ENCODE data around the gene COL5A1.

Gene COL5A1

DNA sequence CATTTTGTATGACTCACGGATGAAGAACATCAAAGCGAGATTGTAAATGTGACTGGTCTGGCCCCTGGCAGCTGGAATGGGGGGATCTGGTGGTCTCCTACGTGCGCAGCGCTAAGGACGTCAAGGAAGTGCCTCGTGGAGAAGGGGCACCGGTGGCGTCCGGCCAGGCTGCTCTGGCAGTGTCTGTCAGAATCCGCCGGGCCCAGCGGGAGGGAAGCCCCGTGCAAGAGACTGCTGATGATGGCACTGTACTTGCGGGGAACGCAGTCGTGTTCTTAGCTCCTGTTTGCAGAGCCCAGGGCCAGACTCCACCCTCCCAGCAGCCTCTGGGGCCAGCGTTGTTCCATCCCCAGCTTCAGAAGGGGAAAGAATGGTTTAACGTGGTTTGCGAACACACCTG, 75.5 kb downstream of the COL5A1 start:
- no peak overlapping the region for H3K4me3 ChIP-seq
- no peak overlapping the region for H3K27ac ChIP-seq

DNA sequence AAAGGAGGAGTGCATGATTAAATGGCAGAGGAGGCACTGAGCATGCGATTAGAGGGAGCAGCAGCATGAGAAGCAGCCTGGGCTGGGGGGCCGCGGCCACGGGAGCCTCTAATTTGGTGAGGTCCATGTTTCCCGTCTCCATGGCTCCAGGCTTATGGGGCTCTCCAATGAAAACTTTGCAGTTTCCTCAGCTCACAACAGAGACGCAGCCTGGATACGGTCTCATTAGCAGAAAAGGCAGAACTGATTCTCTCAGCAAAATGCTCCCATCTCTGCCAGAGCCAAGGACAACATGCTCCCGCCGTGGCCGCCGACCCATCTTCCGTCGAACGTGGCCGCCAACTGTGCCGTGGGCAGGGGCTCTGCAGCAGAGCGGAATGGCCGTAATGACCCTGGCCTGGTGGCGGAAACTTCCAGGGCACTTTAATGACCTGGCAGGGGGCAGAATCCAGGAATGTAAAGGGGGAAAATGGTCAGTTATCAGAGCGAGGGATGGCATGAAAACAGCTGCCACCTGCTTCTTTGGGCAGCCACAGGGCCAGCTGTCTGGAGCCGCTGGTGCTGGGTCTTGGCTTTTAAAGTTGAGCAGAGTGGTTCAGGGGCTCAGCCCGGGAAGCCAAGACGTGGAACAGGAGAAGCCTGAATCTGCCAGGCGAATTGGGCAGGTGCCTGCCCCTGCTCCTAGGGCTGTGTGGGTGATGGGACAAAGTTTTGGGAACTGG, 76.5 kb downstream of the COL5A1 start:
- H3K27ac ChIP-seq: no peak overlapping the region
- H3K4me3 ChIP-seq: no peak overlapping the region

DNA sequence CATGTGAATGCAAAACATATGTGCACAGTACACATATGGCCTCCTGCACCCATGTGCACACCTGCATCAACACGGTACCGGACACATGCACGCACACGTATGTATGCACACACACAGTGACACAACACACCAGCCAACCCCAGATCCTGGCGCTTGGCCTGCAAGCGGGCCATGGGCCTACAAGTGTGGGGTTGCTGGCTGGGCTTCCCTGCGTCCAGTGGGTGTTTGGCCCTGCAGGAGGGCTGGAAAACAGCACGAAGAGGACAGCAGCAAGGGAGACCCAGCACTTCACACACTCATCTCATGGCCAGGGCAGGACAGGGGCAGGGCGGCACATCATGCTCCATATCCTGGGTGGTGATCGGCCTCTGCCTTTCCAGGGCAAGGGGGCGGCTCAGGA, 77.7 kb downstream of the COL5A1 start:
- Histone ChIP-seq H3K27ac (no peak overlapping the region), H3K4me3 (no peak overlapping the region)

DNA sequence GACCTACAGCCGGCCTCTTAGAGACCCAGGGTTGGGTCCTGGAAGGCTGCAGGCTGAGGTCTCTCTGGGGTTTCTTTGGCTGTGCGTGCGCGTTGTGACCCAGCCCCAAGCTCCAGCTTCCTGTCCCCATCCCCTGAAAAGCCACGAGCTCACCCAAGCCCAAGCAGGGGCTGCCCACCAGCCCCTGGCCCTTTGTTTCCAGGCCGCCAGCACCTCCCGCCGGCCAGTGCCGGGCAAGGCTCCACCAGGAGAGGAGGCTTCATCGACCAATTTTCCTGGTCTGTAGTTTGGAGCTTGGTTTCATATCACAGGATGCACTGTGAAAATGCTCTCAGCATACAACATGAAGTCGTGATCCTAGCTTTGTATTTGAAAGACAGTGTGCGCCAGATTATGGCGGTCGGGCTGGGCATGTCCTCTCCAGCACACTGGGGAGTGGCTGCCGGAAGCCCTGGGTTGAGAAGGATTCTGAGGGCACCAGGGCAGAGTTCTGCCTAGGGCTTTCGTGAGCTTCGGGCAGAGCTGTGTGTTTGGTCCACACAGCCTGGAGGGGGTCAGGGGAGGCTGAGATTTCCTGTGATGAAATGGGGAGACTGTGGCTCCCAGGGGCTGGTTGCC, 78.6 kb downstream of the COL5A1 start:
- Histone ChIP-seq H3K4me3 (no peak overlapping the region), H3K27ac (peak overlapping the region in 1 of 21 experiments; percentile 17)

DNA sequence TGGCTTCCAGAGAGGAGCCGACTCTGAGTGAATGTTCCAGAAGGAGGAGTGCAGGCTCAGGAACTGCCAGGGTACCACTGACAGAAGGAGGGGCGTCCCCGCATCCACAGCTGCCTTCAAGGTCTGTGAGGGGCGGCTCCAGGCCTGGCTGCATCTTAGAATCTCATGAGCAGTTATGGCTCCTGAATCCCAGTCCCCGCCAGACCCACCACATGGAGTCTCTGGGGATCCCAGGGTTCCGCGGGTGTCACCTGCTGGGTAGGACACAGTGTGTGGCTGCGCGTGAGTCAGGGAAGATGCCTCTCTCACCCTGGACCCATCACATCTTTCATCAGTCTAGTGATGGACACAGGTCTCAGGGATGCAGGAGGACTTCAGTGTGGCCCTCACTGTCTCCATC, 79.2 kb downstream of the COL5A1 start:
- Histone ChIP-seq H3K27ac (no peak overlapping the region), H3K4me3 (no peak overlapping the region)

DNA sequence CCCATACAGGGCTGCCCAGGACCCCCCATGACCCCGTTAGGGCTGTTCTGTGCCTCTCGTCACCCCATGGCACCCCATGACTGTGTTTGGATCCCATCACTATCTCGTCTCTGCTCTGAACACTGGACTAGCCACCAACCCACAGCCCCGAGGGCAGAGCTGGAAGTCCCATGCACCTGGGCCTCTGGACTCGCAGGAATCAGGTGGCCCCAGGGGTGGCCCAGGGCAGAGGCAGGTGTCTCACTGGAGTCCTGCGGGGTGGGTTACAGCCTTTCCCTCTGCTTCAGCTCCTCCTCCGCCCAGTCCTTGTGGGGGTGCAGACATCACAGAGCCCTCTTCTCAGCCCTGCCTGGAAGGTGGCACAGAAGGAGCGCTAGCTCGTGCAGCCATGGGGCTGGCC, 79.7 kb downstream of the COL5A1 start:
- H3K4me3 ChIP-seq: no peak overlapping the region
- no peak overlapping the region for H3K27ac ChIP-seq

DNA sequence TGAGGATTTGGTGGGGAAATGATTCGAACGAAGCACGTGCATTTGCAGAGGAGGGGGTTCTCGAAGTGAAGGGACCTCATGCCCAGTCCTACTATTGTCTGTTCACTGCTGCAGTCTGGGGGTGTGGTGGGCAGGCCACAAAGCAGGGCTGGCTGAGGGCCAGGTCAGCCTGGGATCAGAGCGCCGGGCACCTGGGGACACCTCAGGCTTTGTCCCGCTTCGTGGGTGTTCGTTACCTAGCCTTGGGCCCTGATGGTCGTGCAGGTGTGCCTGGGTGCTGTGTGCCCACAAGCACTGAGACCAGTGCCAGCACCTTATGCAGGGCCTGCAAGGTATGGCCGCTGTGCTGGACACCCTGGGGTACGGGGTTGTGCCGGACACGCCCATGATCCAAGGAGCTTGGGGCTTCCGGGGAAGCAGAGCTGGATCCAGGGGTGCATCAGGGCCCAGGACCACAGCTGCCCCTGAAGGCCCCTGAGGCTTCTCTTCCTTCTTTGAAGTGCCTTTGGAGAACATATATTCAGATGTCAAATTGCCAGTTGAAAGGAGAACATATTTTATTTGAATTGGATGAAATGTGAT, 80.6 kb downstream of the COL5A1 start:
- Histone ChIP-seq H3K4me3 (no peak overlapping the region), H3K27ac (no peak overlapping the region)

DNA sequence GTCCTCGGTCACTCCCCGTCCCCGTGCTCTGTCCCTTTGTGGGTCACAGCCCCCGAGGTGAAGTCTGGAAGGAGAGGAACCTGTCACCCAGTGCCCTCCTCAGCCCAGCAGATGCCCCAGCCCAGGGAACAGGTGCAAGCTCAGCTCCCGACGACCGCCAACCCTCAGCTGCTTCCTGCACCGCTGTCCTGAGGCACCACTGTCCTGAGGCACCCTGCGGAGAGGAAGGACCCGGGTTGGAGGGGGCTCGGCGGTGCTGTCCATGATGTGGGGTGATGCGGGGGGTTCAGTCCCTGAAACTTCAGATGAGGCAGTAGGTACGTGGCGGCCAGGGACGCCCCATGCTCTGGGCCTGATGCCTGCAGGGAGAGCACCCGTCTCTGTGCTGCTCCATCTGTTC, 81.4 kb downstream of the COL5A1 start:
- no peak overlapping the region for H3K27ac ChIP-seq
- H3K4me3 ChIP-seq: no peak overlapping the region

DNA sequence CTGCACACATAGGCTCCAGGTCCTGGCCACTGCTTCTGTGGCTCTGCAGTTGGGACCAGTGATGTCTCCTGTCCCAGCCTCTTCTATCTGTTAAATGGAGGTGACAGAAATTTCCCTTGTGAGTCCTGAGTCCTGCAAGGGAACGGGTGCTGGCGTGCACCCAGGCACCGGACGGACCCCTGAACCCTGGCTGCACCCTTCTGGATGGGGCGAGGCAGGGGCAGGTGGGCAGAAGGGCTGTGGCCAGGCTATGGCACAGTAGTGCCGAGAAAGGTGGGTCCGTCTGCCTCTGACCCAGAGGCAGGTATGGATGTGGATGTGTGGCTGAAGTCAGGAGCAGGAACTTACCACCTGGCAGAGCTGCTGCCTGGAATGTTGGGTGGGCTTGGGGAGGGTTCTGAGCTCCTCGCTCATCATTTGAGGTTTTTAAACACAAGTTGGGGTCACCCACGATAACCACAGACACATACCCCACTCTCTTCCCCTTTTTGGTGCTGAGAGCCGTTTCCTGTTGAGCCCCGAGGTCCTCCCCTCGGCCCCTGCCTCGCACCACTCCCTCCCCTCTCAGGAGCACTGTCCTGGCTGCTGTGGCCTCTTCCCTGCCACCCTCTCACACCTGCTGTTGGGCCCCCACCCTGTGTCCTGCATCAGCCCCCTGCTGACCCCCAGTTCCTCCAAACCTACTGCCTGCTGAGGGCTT, 82.0 kb downstream of the COL5A1 start:
- no peak overlapping the region for H3K27ac ChIP-seq
- no peak overlapping the region for H3K4me3 ChIP-seq

DNA sequence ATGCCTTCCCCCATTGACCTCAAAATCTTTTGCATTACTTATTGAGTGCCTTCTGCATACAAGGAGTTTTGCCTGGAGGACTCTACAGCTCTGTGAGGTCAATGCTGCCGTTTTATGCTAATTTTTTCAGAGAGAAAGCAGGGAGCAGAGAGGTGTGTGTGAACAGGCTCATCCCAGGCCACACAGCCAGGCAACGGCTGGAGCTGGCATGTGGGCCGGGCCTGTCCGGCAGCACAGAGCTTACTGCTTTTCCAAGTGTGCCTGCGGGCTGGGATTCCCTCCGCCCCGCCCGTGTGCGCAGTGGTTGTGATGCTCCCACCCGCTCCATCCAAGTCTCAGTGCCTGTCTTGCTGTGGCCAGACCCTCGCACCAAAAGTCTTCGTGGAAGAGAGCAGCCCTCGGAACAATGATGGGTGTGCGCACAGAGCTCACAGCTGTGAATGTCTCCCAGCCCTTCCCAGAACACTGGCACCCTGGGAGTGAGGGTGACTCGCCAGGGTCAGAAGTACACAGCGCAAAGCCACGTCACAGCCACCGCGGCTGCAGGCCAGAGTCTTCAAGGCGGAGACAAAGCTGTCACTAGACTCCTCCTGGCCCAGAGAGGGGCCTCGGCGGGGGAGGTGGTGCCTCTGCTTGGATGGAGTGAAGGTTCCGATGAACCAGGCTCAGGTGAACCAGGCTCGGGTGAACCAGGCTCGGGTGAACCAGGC, 82.8 kb downstream of the COL5A1 start:
- no peak overlapping the region for H3K4me3 ChIP-seq
- H3K27ac ChIP-seq: peak overlapping the region in 1 of 21 experiments; percentile 9

DNA sequence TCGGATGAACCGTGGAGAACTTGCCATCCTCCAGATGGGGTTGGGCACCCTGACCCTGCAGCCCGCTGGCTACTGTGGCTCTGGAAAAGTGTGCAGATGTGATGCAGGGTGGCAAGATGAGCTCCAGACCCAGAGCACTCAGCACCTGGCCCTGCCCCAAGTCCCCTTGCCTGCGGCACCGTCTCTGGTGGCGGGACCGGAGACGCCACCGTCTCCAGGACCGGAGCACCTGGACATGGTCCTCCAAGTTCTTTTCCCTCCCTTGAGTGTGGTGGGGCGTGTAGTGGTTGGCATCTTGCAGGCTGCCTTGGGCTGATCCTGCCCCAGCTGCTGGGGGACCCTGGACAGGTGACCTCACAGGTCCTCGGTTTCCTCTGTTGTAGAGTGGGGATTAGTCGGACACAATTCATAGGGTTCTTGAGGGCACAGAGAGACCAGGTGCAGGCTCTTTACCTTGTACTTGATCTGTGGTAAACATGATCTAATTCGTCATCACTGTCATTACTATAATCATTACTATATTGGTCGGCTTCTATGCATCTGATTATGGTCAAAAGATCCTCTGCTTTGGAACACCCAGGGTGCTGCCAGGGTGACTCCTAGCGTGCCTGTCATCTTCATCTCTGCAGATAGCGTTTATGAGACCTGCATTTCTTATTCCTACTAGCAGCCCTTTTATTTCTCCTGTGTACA, 83.5 kb downstream of the COL5A1 start:
- Histone ChIP-seq H3K4me3 (no peak overlapping the region), H3K27ac (peak overlapping the region in 1 of 21 experiments; percentile 9)

DNA sequence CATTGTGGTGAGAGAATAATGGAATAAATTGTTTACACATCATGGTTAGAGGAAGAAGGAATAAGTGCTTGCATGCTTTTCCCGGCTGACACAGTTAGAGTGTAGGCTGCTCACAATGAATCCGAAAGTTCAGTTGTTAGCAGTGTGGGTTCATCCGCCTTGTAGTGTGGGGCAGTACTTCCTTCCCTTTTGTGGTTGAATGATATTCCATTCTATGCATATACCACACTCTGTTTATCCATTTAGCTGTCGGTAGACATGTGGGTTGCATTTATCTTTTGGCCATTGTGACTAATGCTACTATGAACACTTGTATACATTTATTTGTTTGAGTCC, 84.0 kb downstream of the COL5A1 start:
- H3K27ac ChIP-seq: no peak overlapping the region
- no peak overlapping the region for H3K4me3 ChIP-seq

DNA sequence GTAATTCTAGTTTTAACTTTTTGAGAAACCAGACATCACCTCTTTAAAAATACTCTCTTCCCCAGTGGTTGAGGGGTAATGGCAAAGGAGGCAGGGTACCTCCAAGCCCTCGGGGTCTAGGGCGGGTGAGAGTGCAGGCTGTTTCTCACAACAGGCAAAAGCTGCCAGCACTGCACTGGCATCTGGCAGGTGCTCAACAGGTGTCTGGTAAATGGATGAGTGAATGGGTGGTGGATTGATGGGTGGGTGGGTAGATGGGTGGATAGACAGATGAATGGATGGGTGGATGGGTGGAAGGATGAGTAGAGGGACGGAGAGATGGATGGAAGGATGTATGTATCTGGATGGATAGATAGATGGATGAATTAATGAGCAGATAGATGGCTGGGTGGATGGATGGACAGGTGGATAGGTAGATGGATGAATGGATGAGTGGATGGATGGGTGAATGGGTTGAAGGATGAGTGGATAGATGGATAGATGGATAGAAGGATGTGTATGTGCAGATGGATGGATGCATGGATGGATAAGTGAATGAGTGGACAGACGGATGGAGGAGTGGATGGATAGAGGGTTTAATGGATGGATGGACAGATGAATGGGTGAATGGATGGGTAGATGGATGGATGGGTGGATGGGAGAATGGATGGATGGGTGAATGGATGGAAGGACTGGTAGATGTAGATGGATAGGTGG, 84.6 kb downstream of the COL5A1 start:
- Histone ChIP-seq H3K4me3 (no peak overlapping the region), H3K27ac (no peak overlapping the region)

DNA sequence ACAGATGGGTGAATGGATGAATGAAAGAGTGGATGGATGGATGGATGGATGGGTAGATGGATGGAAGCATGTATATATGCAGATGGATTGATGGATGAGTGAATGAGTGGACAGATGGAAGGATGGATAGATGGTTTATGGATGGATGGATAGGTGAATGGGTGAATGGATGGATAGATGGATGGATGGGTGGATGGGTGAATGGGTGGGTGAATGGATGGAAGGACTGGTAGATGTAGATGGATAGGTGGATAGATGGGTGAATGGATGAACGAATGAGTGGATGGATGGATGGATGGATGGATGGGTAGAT, 85.1 kb downstream of the COL5A1 start:
- H3K27ac ChIP-seq: no peak overlapping the region

DNA sequence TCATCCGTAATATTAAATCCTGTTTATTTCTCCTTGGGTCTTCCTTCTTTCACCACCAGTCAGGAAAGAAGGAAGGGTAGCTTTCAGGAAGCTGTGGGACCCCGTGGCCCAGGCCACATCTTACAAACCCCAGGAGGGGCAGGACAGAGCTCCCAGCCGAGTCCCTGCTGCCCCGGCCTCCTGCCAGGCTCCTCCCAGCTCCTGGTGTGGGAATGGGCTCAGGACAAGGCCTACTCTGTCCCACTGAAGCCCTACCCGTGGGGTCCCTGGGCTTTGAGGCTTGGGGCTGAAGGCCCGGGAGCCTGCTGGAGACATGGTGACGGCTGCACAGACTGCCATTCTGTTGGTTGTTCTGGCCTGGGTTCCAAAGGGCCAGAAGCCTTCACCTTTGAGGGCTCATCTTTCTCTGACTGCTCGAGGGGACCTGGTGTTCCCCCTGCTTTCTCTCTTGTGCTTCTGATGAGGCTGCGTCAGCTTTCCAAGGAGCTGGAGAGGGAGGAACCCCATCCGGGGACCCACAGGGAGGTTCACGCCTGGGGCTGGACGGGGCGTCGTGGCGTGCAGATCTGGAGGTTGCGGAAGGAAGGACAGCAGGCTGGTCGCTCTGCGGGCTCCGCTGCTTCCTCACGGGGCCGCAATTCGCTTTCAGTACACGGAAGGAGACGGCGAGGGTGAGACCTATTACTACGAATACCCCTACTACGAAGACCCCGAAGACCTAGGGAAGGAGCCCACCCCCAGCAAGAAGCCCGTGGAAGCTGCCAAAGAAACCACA, 86.6 kb downstream of the COL5A1 start:
- no peak overlapping the region for H3K4me3 ChIP-seq
- H3K27ac ChIP-seq: no peak overlapping the region

More for the DNA sequence above, 85.1 kb downstream of the COL5A1 start:
- no peak overlapping the region for H3K4me3 ChIP-seq

DNA sequence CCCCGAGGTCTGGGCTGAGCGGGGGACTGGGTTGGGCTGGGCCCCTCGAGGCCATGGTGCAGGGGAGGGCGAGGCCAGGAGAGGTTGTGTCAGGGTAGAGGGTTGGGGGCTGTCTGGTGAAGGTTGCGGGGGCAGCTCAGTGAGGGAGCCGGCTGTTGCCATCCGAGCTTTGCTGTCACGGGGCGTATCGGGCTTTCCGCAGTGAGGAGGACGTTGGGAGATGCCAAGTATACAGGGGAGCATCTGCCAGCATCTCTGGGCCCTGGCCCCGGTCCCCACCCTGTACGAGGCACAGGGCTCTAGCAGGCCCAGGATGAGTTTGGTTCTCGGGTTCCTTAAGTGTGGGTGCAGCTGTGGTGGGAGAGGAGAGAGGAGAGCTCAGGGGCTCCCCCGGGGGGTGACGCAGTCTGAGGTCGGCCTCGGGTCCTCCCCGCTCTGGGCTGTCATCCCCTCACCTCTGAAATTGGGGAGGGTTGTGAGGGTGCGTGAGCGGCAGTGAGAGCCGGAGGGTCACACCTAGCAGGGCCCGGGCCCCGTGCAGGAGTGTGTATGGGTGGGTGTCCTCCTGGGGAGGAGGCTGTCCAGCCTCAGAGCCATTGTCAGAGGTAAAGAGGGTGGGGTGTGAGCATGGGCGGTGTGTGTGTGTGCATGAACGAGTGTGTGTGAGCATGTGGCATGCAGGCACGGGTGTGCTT, 87.3 kb downstream of the COL5A1 start:
- no peak overlapping the region for H3K4me3 ChIP-seq
- no peak overlapping the region for H3K27ac ChIP-seq

DNA sequence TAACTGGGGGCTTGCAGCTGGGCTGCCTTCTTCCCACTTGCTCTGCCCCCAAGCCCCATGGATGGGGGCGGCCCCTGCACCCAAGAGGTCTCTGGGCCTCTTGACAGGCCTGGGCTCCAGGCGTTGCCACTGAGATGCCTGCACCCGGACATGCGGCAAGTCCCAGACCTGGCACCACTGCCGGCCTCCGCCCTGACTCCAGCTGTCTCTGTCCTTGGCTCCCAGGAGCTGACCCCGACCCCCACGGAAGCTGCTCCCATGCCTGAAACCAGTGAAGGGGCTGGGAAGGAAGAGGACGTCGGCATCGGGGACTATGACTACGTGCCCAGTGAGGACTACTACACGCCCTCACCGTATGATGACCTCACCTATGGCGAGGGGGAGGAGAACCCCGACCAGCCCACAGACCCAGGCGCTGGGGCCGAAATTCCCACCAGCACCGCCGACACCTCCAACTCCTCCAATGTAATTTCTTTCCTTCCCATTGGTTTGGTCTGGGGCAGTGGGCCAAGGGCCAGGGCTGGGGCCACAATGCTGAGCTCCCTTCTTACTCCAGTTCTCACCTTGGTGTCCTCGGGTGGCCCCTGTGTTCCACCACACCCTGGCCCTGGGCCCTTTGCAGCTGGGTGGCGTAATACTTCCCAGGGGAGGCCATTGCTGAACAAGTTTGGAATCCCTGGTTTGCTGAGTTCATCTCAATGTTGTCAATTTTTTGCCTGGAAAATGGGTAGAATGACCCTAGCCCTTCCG, 88.6 kb downstream of the COL5A1 start:
- Histone ChIP-seq H3K27ac (no peak overlapping the region), H3K4me3 (no peak overlapping the region)
